Measurements from ENCODE around the gene OR10H2.
"Not testable (repeated sequence)": the region's sequence is repeated elsewhere in the genome, so short reads cannot be mapped to it uniquely, and the experiment has no call there.

Gene OR10H2

DNA sequence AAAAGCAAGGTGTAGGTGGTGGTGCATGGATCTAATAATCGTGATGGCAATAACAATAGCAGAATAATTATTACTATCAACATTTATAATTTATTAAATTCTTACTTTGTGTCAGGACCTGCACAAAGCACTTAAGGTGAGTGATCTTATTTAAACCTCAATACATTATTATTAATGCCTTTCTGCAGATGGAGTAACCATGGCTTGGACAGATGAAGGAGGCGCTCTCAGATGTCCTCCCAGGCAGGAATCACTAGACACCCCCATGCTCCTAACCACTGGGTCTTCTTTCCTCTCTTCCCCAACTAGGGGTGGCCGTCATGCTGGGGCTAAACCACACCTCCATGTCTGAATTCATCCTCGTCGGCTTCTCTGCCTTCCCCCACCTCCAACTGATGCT, at the start of gene OR10H2:
Gene OR10H2 (plus strand): TSS at position 301 of the 400 bp plus-strand sequence. CDS start 20 bp downstream, at position 321.
- DNase-seq (ENCODE audit: low read depth in 2 of 2) = no peak

DNA sequence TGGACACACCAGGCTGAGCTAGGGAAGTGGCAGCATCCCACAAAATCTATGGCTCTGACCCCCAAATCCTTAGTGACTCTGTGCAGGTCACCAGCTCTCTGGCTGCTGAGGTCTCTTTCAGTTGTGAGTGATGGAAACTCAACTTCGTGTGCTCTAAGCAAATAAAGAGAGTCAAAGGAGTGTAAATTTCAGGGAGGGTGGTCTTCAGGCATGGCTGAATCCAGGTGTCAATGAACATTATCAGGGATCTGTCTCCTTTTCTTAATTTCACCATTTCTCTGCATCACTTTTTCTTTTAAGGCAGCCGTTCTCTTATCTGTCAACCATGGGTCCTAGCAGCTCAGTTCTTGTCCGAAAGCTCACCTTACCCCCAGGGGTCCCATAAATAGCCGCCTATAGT, 48.7 kb upstream of the OR10H2 start:
- no peak for DNase-seq (ENCODE audit: low read depth in 2 of 2)

DNA sequence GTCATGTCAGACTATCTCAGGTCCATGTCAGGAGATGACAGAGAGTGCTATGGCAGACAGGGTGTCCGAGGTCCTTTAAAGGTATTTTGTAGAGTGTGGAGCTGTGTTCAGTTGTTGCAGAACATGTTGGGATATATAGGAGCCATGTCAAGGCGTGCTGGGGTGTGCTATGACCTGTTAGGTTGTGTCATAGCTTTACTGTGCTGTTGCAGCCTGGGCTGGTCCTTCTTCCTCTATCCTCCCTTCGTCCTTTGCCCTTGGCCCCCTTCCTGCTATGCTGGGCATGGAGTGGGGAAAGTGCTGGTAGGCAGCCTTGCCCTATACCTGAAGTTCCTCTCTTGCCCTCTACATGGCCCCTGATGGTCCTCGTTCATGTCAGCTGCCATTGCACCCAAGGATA, 48.0 kb upstream of the OR10H2 start:
- DNase-seq (ENCODE audit: low read depth in 2 of 2) = not testable (repeated sequence)

DNA sequence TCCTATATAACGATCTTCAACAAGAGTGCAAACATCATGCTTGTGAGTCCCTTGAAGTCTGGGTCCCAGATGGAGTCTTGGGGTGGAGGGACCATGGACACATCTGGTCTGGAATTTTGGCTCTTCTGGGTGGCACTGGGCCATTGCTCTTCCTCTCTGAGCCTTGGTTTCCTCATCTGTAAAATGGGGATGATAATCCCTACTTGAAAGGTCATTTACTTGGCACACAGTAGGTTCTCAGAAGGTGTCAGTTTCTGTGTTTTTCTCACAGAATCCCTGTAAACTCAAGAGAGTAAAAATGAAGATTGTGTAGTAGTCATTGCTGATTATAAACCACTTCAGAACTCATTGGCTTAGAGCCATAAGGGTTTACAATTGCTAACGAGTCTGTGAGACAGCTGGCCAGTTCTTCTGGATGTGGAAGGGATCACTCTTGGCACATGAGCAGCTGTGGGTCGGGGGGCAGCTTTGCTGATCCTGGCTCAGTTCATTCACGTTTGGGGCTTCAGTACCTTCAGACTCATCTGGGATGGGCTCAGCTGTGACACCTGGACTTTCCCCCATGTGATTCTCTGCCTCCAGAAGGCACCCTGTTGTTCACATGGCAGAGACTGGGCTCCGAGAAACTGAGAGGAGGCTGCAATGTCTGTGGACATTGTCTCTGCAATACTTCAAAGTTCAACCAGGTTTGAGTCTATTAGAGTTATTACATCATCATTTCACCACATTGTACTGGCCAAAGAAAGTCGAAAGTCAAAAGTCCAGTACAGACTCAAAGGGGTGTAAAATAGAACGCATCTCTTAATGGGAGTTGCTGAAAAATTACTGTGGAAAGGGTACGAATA, 47.1 kb upstream of the OR10H2 start:
- DNase-seq (ENCODE audit: low read depth in 2 of 2) = no peak

DNA sequence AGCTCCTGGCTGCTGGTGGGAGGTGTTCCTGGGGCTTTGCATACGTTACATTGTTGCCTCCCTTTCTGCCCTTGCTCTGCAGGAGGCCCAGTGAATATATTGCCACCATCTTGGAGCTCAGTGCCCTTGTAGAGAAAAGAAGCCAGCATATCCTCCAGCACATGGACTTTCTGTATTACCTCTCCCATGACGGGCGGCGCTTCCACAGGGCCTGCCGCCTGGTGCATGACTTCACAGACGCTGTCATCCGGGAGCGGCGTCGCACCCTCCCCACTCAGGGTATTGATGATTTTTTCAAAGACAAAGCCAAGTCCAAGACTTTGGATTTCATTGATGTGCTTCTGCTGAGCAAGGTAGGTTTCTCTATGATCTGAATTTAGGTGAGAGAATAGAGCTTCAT, 44.4 kb upstream of the OR10H2 start:
- DNase-seq (ENCODE audit: low read depth in 2 of 2) = no peak

DNA sequence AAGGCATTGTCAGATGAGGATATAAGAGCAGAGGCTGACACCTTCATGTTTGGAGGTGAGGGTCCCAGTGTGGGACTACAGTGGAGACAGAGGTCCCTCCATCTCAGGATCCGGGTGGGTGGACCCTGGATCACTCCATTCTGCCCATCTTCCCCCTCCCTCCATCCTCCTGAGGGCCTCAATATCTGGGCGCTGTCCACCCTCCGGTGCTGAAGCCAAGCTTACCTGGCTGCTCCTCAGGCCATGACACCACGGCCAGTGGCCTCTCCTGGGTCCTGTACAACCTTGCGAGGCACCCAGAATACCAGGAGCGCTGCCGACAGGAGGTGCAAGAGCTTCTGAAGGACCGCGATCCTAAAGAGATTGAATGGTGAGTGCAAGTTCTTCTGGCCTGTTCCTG, 43.0 kb upstream of the OR10H2 start:
- no peak for DNase-seq (ENCODE audit: low read depth in 2 of 2)

- DNase-seq (ENCODE audit: low read depth in 2 of 2) = no peak
Observed at GRCh38 chr19:15696654-15697194, 31.1 kb upstream of the OR10H2 start.

DNA sequence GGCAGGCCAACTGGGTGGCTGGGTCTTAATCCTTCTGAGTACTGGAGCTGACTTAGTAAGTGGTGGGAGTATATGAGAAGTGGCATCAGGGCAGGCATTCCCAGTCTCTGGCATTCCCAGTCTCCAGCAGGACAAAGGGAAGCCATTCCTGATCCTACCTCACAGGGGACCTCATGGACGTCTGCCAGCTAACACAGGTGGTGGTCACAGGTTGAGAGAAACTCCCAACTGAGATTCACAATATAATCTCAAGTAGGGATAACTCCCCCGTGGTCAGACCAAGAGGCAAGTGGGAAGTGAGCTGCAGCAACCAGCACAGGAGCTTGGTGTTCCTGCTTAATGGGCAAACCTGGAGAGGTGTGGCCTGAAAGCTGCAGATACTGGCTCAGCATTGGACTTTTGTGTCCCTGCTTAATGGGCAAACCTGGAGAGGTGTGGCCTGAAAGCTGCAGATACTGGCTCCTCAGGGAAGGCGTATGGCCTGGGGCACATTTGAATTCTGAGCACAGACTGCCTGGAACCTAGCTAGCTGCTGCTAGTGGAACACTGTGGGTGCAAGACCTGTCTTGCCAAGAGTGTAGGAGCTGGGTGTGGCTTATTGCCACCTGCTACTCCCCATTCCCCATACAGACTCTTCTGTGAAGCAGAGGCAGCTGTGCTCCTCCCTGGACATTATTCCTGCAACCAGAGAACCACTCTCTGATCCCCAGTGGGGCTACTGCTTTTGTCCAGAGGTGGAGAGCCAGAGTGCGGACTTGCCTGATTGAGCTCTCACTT, 25.9 kb upstream of the OR10H2 start:
- no peak for DNase-seq (ENCODE audit: low read depth in 2 of 2)

DNA sequence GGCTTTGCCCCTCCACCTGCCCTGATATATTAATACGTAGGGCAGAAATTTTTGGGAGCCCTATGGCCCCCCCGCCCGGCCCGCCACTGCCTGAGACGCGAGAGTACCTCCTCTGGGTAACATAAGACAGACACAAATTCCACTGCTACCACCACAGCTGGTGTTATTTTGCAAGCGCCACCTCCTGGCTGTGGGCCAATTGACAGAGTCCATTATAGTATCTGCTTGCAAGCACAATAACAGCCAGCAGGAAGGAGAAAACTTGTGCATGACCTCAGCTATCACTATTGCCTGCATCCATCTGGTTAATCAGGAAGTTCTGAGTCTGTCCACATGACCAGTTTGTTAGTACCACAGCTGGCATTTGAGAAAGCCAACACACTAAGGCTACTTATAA, 25.3 kb upstream of the OR10H2 start:
- no peak for DNase-seq (ENCODE audit: low read depth in 2 of 2)

GRCh38 chr19:15714638-15715037, 13.2 kb upstream of the OR10H2 start:
- no peak for DNase-seq (ENCODE audit: low read depth in 2 of 2)

DNA sequence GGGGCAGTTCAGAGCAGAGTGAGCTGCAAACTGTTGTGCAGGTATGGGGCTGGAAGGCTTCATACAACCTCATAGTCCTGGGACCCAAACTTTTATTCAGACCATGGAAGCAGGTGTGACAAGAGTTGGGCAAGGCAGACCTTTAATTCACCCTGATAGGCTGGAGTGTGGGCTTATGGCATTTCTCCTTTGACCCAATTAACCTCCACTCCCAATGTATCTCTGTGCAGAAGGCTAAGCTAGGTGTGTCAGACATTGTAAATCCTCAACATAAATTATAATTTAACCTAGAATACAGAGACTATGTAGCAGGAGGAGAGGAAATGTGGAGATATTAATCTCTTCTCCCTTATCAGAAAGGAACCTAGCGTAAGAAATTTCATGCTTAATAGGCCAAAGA, 12.2 kb upstream of the OR10H2 start:
- DNase-seq (ENCODE audit: low read depth in 2 of 2) = no peak

DNA sequence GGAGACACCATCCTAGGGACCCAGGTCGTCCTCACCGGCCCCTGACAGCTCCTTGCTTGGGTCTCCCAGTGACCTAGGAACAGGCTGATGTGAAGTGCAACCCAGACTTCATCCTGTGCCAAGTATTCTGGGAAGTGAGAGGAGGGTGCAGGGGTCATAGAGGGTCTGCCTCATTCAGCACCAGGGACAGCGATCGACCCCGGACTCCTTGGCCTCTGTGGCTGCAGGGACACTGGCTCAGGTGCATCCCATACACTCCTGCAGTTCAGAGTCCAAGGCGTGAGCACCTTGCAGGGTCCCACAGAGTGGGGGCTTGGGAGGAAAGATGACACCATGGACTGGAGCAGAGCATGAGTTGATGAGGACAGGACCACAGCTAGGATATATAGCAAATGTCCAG, 10.0 kb upstream of the OR10H2 start:
- DNase-seq (ENCODE audit: low read depth in 2 of 2) = no peak

GRCh38 chr19:15721268-15721667, 6.6 kb upstream of the OR10H2 start:
- no peak for DNase-seq (ENCODE audit: low read depth in 2 of 2)

DNA sequence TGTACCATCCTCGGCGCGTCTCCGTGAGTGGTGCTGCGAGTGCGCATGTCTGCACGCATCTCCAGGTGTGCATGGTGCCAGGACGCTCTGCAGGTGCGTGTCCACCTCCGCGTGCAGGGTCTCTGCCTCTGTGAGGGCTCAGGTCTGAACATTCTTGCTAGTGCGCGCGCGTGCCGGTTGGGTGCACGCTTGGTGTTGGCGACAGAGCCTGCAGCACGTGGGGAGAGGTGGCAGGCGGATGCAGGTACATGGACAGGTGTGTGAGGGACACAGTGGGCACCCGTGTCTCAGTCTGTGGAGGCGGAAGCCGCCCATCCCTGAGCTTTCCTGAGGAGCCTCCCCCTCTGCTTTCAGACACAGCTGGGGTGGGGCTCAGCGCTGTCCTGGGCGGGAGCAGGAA, 4.9 kb upstream of the OR10H2 start:
- DNase-seq (ENCODE audit: low read depth in 2 of 2) = no peak

- DNase-seq (ENCODE audit: low read depth in 2 of 2) = no peak
Observed at GRCh38 chr19:15730538-15730937, 2.7 kb downstream of the OR10H2 start.

DNA sequence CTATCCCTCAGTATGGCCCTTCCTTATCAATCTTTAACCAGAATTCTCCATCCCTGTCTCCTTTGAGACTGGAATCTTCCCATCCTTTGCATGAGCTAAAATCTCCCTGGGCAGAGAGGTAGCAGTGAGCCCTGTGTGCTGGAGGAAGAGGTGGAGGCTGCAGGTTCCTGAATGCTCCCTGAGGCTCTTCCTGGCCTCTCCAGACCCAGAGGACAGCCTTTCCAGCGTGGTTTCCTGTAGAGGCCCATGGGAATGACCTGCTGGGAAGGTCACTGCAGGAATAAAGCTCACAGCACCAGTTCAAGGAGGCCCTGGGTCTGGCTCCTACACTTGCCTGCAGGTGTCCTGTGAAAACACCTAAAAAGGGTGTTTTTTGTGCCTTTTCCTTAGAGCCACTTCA, 4.6 kb downstream of the OR10H2 start:
- no peak for DNase-seq (ENCODE audit: low read depth in 2 of 2)

- no peak for DNase-seq (ENCODE audit: low read depth in 2 of 2)
Observed at GRCh38 chr19:15733895-15734294, 6.1 kb downstream of the OR10H2 start.

GRCh38 chr19:15737722-15738121, 9.9 kb downstream of the OR10H2 start, which contains the start of gene OR10H3:
Gene OR10H3 (plus strand): TSS chr19:15737985. CDS start chr19:15741393, 3,408 bp downstream.
- no peak for DNase-seq (ENCODE audit: low read depth in 2 of 2)

- no peak for DNase-seq (ENCODE audit: low read depth in 2 of 2)
Observed at GRCh38 chr19:15740785-15741184, 13.0 kb downstream of the OR10H2 start.

DNA sequence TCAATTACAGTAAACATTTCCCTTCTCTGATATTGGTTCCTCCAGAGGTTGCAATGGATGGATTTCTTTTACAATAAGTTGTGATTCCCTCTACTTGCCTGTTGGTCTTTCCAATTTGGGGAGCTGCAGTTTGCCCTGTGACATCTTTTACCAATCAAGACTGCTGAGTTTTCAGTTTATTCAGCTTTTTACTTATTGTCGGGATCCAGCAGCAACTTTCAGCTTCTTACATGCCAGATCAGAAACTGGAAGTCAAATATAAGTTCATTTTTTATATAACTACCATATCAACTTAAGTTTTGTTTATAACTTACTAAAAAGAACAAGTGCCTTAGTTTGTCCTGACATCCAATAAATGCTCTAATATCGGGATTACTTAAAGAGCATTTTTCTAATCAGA, 20.4 kb downstream of the OR10H2 start:
- no peak for DNase-seq (ENCODE audit: low read depth in 2 of 2)

GRCh38 chr19:15758379-15758778, 30.6 kb downstream of the OR10H2 start:
- no peak for DNase-seq (ENCODE audit: low read depth in 2 of 2)

GRCh38 chr19:15759962-15760565, 32.2 kb downstream of the OR10H2 start:
- DNase-seq (ENCODE audit: low read depth in 2 of 2) = no peak

All from activated CD8-positive, alpha-beta memory T cell treated with anti-CD3 and anti-CD28 coated beads for 4 hours (primary cell).